H7 (cell line): ENCODE data around the gene CSDE1. TPM values are rescaled to one million over a fixed set of nuclear protein-coding genes. Genes with fewer than 3 reads are reported as not detected.
"Not testable (repeated sequence)": the region's sequence is repeated elsewhere in the genome, so short reads cannot be mapped to it uniquely, and the experiment has no call there.

Experiments
- DNase-seq: peaks from one replicate; pipeline ENCODE4 v3.0.0; 2012
- H3K27me3 ChIP-seq: 2 replicates; pipeline ENCODE4 v1.6.0; 2011; ENCODE audit warnings: mild to moderate bottlenecking, low read length; ENCODE audit not compliant: control insufficient read depth, insufficient read depth
- H3K36me3 ChIP-seq: replicated peaks from 2 replicates; pipeline ENCODE4 v1.5.1; 2011; ENCODE audit warnings: low read length; ENCODE audit not compliant: control insufficient read depth, insufficient read depth
- H3K4me3 ChIP-seq: 2 replicates; pipeline ENCODE4 v1.5.1; 2011; ENCODE audit warnings: low read depth, mild to moderate bottlenecking, control low read depth, low read length, moderate library complexity; ENCODE audit not compliant: insufficient read depth
- total RNA-seq: library from RNA; depleted of rRNA; stranded (reverse); fragments of >200 nt; shearing (Covaris generic); gene quantifications from 2 replicates; pipeline ENCODE4 v1.2.3, GENCODE V29; 2014

CSDE1 gene
- total RNA-seq, 1 experiment from 2014 or later: 427 TPM

GRCh38 chr1:114756949-114757454, 782 bp downstream of the CSDE1 start:
- H3K36me3 ChIP-seq: no peaks in the 10 kb centered on the region
- H3K27me3 ChIP-seq: no peaks in the 10 kb centered on the region
- DNase-seq: peak; percentile 40
- H3K4me3 ChIP-seq: peak overlapping the region; percentile 100

GRCh38 chr1:114756009-114756892, 1.5 kb downstream of the CSDE1 start:
- no peak for DNase-seq
- H3K4me3 ChIP-seq: peak overlapping the region; percentile 100
- H3K27me3 ChIP-seq: no peaks in the 10 kb centered on the region
- H3K36me3 ChIP-seq: no peaks in the 10 kb centered on the region

- Histone ChIP-seq H3K36me3 (no peaks in the 10 kb centered on the region; the same call in none of the 2 replicates), H3K27me3 (no peaks in the 10 kb centered on the region), H3K4me3 (no peak overlapping the region; the same call in 1 of the 2 replicates)
- no peak for DNase-seq
Measured at GRCh38 chr1:114755006-114755931, 2.5 kb downstream of the CSDE1 start.

DNA sequence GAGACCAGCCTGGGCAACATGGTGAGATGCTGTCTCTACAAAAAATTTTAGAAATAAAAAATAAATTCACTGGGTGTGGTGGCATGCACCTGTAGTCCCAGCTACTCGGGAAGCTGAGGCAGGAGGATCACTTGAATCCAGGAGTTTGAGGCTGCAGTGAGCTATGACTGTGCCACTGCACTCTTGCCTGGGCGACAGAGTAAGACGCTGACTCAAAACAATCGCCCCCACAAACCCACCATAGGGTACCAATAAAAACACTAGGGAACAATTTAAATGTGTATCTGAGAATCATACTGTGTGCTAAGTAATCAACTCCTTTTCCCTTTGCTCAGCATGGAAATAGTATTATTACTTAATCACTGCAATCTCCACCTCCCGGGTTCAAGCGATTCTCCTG, 4.1 kb downstream of the CSDE1 start:
- H3K27me3 ChIP-seq, H3K4me3 ChIP-seq, H3K36me3 ChIP-seq, DNase-seq: not testable (repeated sequence)

DNA sequence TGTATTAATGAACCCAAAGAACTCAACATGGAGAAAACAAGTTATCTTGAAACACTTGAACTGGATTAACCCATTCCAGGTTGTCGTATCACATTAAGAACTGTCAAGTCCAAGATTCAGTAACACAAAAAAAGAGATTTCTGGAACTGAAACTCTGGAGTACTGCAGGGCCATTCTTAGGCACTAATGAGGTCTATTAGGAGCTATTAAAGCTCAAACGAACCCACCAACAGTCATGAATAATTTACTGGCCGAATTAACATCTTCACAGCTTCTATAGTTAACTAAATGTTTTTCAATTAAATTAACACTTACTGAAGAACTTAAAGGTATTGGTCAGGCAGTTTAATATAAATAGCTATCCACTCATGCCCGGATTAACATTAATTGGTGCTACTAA, 4.6 kb downstream of the CSDE1 start:
- Histone ChIP-seq H3K4me3 (no peak overlapping the region), H3K36me3 (peaks cover 12% of the 10 kb centered on the region), H3K27me3 (no peaks in the 10 kb centered on the region)
- no peak for DNase-seq

DNA sequence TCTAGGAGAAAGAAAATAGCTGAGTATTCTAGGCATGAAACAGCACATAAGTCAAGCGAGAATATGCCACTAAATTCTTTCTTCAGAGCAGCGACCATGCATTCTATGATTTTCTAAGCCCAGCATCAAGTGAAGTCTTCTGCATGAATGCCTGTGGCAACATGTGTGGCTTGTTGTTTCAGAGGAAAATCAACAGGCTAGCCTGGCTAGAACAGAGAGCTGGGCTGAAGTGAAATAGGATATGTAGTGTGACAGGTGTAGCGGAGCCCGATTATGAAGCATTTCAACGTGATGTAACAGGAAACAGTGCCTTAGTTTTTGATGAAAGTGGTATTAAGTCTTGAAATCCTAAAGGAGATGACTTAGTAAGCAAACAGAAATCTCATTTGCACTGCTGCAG, 7.0 kb downstream of the CSDE1 start:
- no peak for DNase-seq
- H3K27me3 ChIP-seq: no peaks in the 10 kb centered on the region
- H3K4me3 ChIP-seq: no peak overlapping the region
- peaks cover 12% of the 10 kb centered on the region for H3K36me3 ChIP-seq

- H3K4me3 ChIP-seq: no peak overlapping the region
- DNase-seq: no peak
- peaks cover 12% of the 10 kb centered on the region for H3K36me3 ChIP-seq
- no peaks in the 10 kb centered on the region for H3K27me3 ChIP-seq
Measured at GRCh38 chr1:114749835-114750234, 7.9 kb downstream of the CSDE1 start.

DNA sequence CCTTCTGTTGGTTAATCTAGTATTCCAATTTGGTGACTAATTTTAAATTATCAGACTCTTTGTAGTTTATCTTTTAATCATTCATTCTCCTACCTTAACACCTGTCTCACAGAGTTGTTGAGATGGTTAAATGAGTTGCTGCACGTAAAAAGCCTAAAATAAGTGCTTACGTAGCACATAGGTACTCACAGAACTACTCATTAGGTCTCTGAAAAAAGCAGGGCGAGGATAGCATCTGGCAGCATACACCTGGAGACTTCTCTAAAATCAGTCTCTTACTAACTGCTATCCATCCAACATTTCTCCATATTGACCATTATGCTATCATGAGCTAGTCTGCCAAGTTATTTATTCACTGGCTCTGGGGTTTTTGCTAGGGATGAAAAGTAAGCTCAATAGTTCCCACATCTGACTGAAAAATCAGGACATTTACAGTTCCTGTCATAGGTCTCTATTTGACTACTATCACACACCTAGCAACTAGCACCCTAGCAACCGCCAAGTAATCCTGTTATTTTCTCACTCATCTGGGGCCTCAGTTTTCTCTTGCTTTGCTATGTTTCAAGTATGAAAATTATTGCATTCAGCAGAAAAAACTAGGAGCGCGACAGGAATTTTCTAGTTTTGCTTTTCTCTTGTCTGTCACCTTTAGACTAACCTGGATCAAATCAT, 11.2 kb downstream of the CSDE1 start:
- Histone ChIP-seq H3K4me3 (no peak overlapping the region), H3K36me3 (peaks cover 12% of the 10 kb centered on the region), H3K27me3 (no peaks in the 10 kb centered on the region)
- no peak for DNase-seq

- DNase-seq: no peak
- Histone ChIP-seq H3K4me3 (no peak overlapping the region), H3K36me3 (peaks cover 12% of the 10 kb centered on the region), H3K27me3 (no peaks in the 10 kb centered on the region)
Measured at GRCh38 chr1:114745291-114745690, 12.5 kb downstream of the CSDE1 start.

DNA sequence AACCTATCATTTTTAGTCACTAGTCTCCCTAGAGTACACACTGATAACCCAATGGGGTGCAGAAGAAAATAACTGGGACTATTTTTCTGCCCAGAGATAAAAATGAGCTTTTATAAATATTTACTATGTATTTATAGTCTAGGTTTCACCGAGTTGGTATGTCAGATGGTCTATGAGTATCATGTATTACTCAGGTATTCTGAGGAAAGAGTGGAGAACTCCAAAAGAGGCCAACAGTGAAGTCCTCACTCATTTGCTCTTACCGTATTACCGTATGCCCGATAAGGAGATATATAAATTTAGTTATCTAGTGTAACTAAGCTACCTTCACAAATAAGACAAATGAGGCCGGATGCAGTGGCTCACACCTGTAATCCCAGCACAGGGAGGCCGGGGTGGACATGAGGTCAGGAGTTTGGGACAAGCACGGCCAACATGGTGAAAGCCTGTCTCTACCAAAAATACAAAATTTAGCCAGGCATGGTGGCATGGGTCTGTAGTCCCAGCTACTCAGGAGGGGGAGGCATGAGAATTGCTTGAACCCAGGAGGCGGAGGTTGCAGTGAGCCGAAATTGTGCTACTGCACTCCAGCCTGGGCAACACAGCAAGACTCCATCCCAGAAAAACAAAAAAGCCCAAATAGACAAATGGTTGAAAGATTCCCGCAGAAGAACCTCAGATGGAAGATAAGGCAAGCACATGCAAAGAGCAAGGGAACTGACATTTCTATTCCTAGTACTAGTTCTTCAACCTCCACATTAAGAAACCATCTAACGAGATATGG, 15.6 kb downstream of the CSDE1 start:
- DNase-seq: no peak
- no peaks in the 10 kb centered on the region for H3K27me3 ChIP-seq
- no peak overlapping the region for H3K4me3 ChIP-seq
- H3K36me3 ChIP-seq: peaks cover 9% of the 10 kb centered on the region

DNA sequence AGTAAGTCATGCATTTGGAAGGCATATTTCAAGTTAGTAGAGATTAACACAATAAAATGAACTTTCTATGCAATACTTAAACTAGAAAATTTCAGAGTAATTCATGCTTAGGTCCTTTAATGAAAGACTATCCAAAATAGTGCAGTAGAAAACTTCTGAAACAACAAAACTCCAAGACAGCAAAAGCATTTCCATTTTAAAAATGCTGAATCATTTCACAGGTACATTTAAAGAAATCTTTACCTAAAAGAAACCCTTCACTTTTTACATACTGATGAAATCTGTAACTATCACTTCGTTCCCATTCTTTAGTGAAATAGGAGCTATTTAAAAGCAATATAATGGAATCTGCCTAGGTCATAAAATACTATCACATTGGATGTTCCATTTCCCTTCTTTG, 17.5 kb downstream of the CSDE1 start:
- no peaks in the 10 kb centered on the region for H3K27me3 ChIP-seq
- DNase-seq: no peak
- no peak overlapping the region for H3K4me3 ChIP-seq
- peaks cover 26% of the 10 kb centered on the region for H3K36me3 ChIP-seq

DNA sequence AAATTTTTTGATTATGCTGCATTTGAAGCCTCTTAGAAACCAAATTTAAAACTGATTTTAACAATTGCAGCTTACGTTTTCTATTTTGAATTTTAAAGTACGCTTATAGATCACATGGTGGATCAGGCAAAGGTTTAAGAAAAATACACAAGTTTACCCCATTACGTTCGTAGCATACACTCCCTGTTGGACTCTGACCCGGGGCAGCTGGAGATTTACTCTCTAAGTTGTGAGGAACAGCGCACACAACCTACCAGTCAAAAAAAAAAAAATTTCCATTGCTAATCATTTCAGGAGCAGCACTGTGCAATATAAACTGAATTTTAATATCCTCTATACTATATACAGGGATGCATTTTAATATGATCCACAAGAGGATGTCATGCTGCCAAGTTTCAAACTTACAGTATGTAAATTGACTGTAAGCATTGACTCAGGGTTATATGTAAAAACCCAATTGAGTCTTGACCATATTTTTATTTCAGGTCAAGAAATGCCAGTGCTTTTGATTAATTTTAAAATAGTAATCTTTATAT, 20.4 kb downstream of the CSDE1 start:
- DNase-seq: no peak
- H3K27me3 ChIP-seq: no peaks in the 10 kb centered on the region
- H3K36me3 ChIP-seq: peaks cover 42% of the 10 kb centered on the region
- no peak overlapping the region for H3K4me3 ChIP-seq

DNA sequence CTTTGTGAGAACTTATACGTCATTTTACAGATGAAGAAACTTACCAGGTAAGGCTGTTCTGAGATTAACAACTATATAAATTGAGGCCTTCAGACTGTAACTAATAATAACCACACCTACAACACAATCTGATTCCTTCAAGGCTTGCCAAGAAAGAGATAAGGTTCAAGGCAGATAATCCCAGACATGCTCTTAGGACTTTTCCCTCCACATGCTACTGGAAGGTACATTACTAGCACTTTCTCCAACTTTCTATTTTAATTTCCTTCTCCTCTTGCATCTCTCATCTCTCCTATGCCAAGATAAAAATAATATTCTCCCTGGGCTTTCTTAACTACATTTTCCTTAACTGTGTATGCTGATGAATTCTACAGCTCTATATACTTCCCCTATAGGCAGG, 22.3 kb downstream of the CSDE1 start:
- H3K4me3 ChIP-seq: no peak overlapping the region

More for the DNA sequence above, 22.3 kb downstream of the CSDE1 start:
- Histone ChIP-seq H3K36me3 (peaks cover 51% of the 10 kb centered on the region), H3K27me3 (no peaks in the 10 kb centered on the region)
- DNase-seq: no peak
